HG02973 (cell line): ENCODE measurements around the gene RSKR.
"Not testable (repeated sequence)": the region's sequence is repeated elsewhere in the genome, so short reads cannot be mapped to it uniquely, and the experiment has no call there.

Experiments
- ATAC-seq: cut with Tn5 transposase; IDR thresholded peaks from one replicate; pipeline ENCODE4 v1.9.1; 2021; ENCODE audit warnings: moderate library complexity; ENCODE audit not compliant: unreplicated experiment

The RSKR gene

DNA sequence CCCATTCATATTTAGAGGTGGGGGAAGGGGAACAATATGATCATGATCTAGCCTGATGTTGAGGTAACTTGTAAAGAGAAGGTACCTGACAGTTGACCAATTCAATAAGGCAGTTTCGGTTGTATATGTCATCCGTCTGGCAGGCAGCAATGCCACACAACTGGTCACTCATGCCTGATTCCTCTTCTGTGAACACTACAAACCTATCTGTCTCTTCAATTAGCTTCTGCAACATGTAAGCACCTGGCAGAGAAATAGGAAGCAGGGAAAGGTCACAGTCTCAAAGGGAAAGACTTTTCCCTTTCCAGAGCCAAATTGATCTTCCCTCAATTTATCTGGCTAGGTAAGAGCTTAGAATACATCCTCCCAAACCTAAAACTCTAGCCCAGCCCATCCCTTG, 10.2 kb upstream of the RSKR start:
- ATAC-seq: no peak

DNA sequence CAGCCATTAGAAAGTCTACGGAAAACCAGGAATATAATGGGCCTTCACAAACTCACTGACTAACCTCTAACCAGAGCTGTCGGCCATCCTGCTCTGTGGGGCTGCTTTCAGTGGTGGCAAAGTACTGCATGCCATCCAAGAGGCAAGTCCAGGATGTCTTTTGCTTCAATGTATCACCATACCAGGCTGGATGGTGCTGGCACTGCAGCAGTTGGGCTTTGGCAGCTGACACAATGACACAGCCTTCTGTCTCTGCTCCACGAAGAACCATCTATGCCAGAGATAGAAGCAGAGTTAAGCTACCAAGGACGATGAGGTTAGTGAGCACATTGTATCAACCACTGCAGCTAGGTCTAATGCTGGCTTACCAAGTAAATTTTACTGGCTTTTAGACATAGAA, 9.7 kb upstream of the RSKR start:
- no peak for ATAC-seq

DNA sequence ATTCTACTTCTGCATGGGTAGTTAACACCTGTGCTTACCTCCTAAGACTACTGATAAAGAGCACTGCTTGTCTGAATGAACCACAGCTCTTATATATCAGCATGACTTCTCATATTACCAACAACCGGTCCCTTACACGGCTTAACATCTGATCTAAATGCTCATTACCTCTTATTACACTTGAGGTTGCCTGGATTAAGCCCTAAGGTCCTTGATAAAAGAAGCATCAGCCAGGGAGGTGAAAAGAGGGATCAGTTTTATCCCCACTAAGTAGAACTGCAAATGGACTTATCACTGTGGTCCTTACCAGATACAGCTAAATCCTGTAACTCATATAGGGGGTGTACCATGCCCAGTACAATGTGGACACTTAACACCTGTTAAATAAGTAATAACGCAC, 8.2 kb upstream of the RSKR start:
- ATAC-seq: no peak

- no peak for ATAC-seq
Measured at GRCh38 chr17:28620010-28620409, 6.0 kb upstream of the RSKR start.

DNA sequence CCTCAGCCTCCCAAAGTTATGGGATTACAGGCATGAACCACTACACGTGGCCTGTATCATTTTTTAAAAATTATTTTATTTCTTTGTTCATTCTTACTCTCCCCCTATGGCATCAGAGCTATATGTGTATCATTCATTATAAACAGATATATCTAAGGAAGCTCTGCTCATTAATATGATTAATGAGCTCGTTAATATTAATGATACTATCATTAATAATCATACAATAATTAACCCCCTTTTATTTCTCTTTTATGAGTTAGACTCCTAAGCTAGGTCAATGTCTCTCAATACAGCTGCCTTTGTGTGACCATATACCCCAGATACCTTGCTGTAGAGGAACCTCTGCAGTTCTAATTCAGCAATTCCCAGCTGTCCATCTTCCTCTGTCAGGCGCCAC, 4.5 kb upstream of the RSKR start:
- no peak for ATAC-seq

- ATAC-seq: no peak
Measured at GRCh38 chr17:28616281-28616680, 2.3 kb upstream of the RSKR start.

DNA sequence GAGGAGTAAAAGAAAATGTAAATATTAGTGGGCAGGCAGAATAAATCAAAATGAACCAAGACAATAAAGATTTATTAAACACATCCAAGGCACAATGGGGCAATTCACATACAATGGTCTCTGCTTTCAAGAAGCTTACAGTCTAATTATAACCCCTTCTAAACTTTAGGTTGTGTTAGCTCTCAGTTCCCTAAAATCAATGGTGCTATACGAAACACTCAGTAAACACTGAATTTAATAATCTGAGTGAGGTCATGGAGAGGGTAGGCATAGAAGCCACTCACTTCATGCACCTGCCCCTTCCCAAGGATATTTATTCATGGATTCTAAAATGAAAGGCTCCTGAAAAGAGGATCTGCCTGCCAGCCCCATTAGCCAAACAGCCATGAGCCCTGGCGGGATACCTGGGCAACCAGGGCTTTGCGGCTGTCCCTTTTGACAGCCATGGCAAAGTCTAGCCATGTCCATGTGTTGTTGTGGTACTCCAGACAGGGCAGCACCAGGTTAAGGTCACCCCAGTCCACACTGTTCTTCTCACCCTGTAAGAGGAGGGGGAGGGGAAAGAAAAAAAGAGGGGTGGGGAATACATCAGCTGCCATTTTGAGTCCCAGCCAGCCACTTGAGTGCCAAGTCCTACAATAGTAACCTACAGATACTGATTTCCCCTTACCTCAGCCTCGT, 1.4 kb upstream of the RSKR start:
- ATAC-seq: no peak

DNA sequence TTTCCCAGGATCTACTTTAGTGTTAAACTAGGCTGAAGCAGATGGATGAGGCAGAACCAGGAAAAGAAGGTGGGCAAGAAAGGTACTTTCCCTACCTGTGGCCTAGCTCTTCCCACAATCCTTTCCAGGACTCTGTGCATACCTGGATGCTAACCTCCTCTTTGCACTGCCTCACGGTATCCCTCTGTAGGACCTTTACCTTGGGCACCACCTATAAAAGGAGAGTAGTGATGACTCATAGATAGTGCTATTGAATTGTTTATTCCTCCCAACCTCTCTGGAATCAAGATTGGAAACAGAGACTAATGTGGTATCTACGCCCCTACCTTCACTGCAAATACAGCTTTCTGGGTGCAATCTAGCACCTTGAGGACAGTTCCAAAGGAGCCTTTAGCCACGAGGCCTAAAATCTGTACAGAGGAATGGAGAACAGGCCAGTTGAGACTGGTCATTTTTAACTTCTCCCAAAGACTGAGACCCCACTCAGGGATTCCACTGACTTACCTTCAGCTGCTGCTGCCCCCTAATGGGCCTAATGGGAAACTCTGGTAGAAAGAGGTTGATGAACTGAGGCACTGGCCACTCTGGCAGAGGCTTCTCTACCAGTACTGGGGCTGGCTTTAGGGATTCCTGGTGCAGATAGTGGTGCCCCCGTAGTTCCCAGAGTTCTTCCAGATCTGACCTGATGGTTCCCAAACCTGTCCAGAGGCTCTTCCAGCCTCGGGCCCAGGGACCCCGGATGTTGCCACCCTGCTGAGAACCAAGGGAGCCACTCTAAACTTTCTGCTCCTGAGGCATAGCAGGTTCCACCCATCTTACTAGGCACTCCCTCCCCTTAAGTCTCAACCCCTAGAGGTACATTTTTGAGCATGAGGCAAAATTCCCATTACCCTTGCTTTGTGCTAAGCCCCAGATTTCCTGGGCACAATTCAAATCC, 781 bp downstream of the RSKR start:
- no peak for ATAC-seq

DNA sequence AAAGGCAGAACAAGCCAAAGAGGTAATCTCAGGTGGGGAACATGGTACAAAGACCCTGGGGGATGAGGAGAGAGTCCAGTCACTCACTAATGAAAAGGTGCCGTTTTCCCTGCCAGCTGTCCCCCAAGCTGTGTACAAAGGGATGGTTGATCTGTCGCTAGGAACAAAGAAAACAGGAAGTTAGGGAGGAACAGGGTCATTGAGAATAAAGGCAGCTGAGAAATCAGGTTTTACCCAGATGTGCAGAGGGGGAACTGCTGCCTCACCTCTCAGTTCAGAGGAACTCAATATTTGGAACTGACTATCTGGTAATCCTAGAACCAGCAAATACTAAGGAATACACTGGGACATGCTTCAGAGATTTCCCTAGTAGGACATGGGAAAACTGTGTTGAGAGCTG, 1.5 kb downstream of the RSKR start:
- ATAC-seq: no peak

- ATAC-seq: no peak
Measured at GRCh38 chr17:28610376-28610775, 3.6 kb downstream of the RSKR start.

GRCh38 chr17:28604031-28604430, 10.0 kb downstream of the RSKR start:
- not testable (repeated sequence) for ATAC-seq

DNA sequence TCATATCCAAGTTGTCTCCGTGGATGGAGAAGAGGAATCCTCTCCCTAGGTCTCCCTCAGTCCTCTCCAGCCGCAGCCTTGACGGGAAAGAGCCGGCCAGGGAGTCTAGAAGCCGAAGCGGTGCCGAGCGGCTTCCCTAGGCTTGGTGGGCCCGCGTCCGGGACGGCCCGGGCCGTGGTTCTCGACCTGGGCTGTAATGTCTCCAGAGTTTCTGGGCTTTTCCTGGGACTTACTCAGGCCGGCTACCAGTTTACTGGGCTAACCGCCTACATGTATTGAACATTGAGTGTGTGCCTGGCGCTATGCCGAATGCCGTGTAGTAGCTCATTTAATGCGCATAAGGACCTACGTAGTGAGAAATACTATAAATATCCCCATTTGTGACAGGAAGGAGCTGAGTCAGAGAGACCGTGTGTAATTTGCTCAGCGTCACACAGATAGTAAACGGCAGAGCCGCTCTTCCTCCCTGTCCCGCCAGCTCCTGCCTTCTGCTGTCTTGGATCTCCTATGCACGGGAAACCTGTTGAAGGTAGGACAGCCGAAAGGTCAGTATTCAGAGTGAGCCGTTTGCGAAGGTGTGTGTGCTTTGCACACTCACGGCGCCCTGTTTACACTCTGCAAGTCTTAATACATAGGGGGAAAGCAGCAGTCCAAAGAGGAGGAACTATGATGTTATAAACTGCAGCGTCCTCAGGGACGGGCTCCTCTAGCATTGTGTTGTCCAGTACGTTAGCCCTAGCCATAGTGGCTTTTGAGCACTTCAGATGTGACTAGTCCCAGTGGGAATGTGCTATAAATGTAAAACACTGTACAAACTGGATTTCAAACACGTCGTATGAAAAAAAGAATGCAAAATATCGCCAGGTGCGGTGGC, 14.4 kb downstream of the RSKR start:
- ATAC-seq: peak; percentile 35

GRCh38 chr17:28598799-28599310, 15.1 kb downstream of the RSKR start, which contains the start of gene SPAG5:
Gene SPAG5, minus strand, starts transcription at chr17:28599025. Its CDS starts 79 bp downstream, at chr17:28598946.
- peak; percentile 67 for ATAC-seq

GRCh38 chr17:28598389-28598788, 15.6 kb downstream of the RSKR start:
- no peak for ATAC-seq

- ATAC-seq: no peak
Measured at GRCh38 chr17:28597606-28598383, 16.2 kb downstream of the RSKR start.

- ATAC-seq: no peak
Measured at GRCh38 chr17:28592260-28592659, 21.7 kb downstream of the RSKR start.

DNA sequence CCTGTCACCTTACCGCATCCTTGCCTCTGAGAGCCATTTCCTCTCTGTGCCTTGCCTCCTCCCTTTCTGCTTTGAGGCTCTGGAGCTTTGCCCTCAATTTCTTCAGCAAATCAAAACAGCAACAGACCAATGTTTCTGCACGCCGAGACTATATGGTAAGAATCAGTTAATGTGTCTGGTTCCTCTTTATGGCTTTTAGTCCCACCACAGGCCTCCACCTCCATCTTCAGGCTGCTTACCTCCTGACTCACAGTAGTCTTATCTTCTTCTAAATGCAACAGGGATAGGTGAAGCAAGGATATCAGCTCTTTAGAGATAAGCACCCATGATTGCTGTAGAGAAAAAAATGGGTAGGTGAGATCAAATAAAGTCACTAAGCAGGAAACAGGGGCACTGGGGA, 28.1 kb downstream of the RSKR start:
- ATAC-seq: no peak

- no peak for ATAC-seq
Measured at GRCh38 chr17:28584434-28584833, 29.6 kb downstream of the RSKR start.

- ATAC-seq: no peak
Measured at GRCh38 chr17:28582513-28582912, 31.5 kb downstream of the RSKR start.

GRCh38 chr17:28580959-28581358, 33.0 kb downstream of the RSKR start:
- ATAC-seq: no peak
